PC-3 (cell line): ENCODE results near the gene TOM1L2. TPM values are rescaled to one million over a fixed set of nuclear protein-coding genes. Genes with fewer than 3 reads are reported as not detected.
"Not testable (repeated sequence)": the region's sequence is repeated elsewhere in the genome, so short reads cannot be mapped to it uniquely, and the experiment has no call there.

Source experiments
- ATAC-seq: fragments of 200-7000 bp; cut with Tn5 transposase; 2 replicates; pipeline ENCODE4 v1.9.1; 2020; ENCODE audit warnings: mild to moderate bottlenecking, moderate library complexity
- BruUV-seq: library from RNA; stranded (reverse); fragments of 400-500 nt; replicated peaks from 2 replicates; lab custom pipeline; 2021; lab: Mats Ljungman, UMichigan
- CTCF ChIA-PET: fragments of 300-600 bp; sonication (Branson Sonifier 250); formaldehyde crosslinking; loops from one replicate; lab custom pipeline; 2022; ENCODE audit warnings: antibody characterized with exemption; lab: Charles Lee
- POLR2A ChIA-PET: fragments of 300-600 bp; sonication (Branson Sonifier 250); formaldehyde crosslinking; loops from one replicate; lab custom pipeline; 2022; ENCODE audit warnings: antibody characterized with exemption; ENCODE audit not compliant: unreplicated experiment; lab: Charles Lee
- DNase-seq: peaks from one replicate; pipeline ENCODE4 v3.0.0-alpha.2; 2015
- H2AFZ ChIP-seq: fragments of 300-600 bp; sonication (generic); 2 replicates; pipeline ENCODE4 v1.6.0; 2016; ENCODE audit warnings: antibody characterized with exemption, low read length
- H3F3A ChIP-seq: fragments of 300-600 bp; sonication (generic); one replicate; pipeline ENCODE4 v1.6.0; 2017; ENCODE audit warnings: antibody characterized with exemption, low read length, control low read depth, mild to moderate bottlenecking; ENCODE audit not compliant: unreplicated experiment
- H3K27ac ChIP-seq: fragments of 300-600 bp; sonication (generic); 2 replicates; pipeline ENCODE4 v1.5.1; 2016; ENCODE audit warnings: mild to moderate bottlenecking, low read length
- H3K27me3 ChIP-seq: fragments of 300-600 bp; sonication (generic); 2 replicates; pipeline ENCODE4 v1.6.1; 2016; ENCODE audit warnings: low read length, mixed read lengths
- H3K36me3 ChIP-seq: fragments of 300-600 bp; sonication (generic); 2 replicates; pipeline ENCODE4 v1.6.1; 2016; ENCODE audit warnings: low read depth, mixed run types, low read length, mixed read lengths
- H3K4me1 ChIP-seq: fragments of 300-600 bp; sonication (generic); 2 replicates; pipeline ENCODE4 v1.5.1; 2016; ENCODE audit warnings: low read length; ENCODE audit not compliant: insufficient read depth
- H3K4me2 ChIP-seq: fragments of 300-600 bp; sonication (generic); 2 replicates; pipeline ENCODE4 v1.6.0; 2016; ENCODE audit warnings: low read length
- H3K4me3 ChIP-seq: fragments of 300-600 bp; sonication (generic); 2 replicates; pipeline ENCODE4 v1.5.1; 2016; ENCODE audit warnings: mild to moderate bottlenecking, low read length, mixed read lengths
- H3K79me2 ChIP-seq: fragments of 300-600 bp; sonication (generic); 2 replicates; pipeline ENCODE4 v1.6.1; 2017; ENCODE audit warnings: low read length, mixed read lengths
- H3K9ac ChIP-seq: fragments of 300-600 bp; sonication (generic); 2 replicates; pipeline ENCODE4 v1.6.0; 2016; ENCODE audit warnings: mild to moderate bottlenecking, low read length
- H3K9me2 ChIP-seq: fragments of 300-600 bp; sonication (generic); replicated peaks from 2 replicates; pipeline ENCODE4 v1.6.1; 2016; ENCODE audit warnings: mixed run types, low read length, mixed read lengths
- H3K9me3 ChIP-seq: fragments of 300-600 bp; sonication (generic); 2 replicates; pipeline ENCODE4 v1.6.1; 2016; ENCODE audit warnings: low read length, mixed read lengths
- H4K20me1 ChIP-seq: fragments of 300-600 bp; sonication (generic); 2 replicates; pipeline ENCODE4 v1.6.1; 2016; ENCODE audit warnings: low read length, mixed read lengths
- CTCF ChIP-seq: fragments of 300-600 bp; sonication (generic); conservative IDR thresholded peaks from 2 replicates; pipeline ENCODE4 v1.5.1; 2017; ENCODE audit warnings: antibody characterized with exemption, low read depth, mild to moderate bottlenecking, low read length
- EZH2 ChIP-seq: fragments of 300-600 bp; sonication (generic); IDR thresholded peaks from one replicate; pipeline ENCODE4 v1.6.1; 2017; ENCODE audit warnings: antibody characterized with exemption, mild to moderate bottlenecking, low read length; ENCODE audit not compliant: unreplicated experiment
- EZH2phosphoT487 ChIP-seq: fragments of 300-600 bp; sonication (generic); IDR thresholded peaks from 2 replicates; pipeline ENCODE4 v1.6.1; 2018; ENCODE audit warnings: mild to moderate bottlenecking, antibody characterized with exemption, low read length, borderline replicate concordance
- intact Hi-C: fragments of 100-400 bp; cut with micrococcal nuclease; formaldehyde crosslinking; loops from 2 replicates; pipeline ENCODE4 v1.9.0; 2023
- total RNA-seq: library from RNA; depleted of rRNA; stranded (reverse); fragments of >200 nt; gene quantifications from 2 replicates; pipeline ENCODE4 v1.2.3, GENCODE V29; 2014

The TOM1L2 gene
- total RNA-seq, 1 experiment from 2014 or later, result 53.3 TPM

GRCh38 chr17:17917394-17917793 is 54.8 kb downstream of the TOM1L2 start:
- Histone ChIP-seq H3K36me3 (no peaks in the 10 kb centered on the region), H3K4me1 (peaks cover 55% of the 10 kb centered on the region), H3K4me3 (no peak overlapping the region), H3K9me3 (no peaks in the 10 kb centered on the region), H3K4me2 (no peak overlapping the region), H2AFZ (no peak overlapping the region), H3K9ac (no peak overlapping the region), H3F3A (peaks cover 15% of the 10 kb centered on the region), H3K27me3 (no peaks in the 10 kb centered on the region), H4K20me1 (no peaks in the 10 kb centered on the region), H3K79me2 (peaks cover 38% of the 10 kb centered on the region), H3K27ac (no peak overlapping the region), H3K9me2 (no peaks in the 10 kb centered on the region)
- TF ChIP-seq EZH2phosphoT487 (no peak), EZH2 (no peak), CTCF (no peak)
- POLR2A ChIA-PET, result no interaction called here
- BruUV-seq, result no TSS peak
- ATAC-seq, result no peak
- CTCF ChIA-PET, result no interaction called here
- no peak for DNase-seq
- intact Hi-C loops, result no loop called here

GRCh38 chr17:17915183-17915582 is 57.0 kb downstream of the TOM1L2 start:
- Histone ChIP-seq H3K27ac (no peak overlapping the region), H4K20me1 (no peaks in the 10 kb centered on the region), H3K9me2 (no peaks in the 10 kb centered on the region), H3K4me3 (no peak overlapping the region), H3K4me2 (no peak overlapping the region), H3K4me1 (peaks cover 37% of the 10 kb centered on the region), H3K79me2 (peaks cover 30% of the 10 kb centered on the region), H3K27me3 (no peaks in the 10 kb centered on the region), H3K36me3 (no peaks in the 10 kb centered on the region), H2AFZ (no peak overlapping the region), H3K9ac (no peak overlapping the region), H3F3A (peaks cover 9% of the 10 kb centered on the region), H3K9me3 (no peaks in the 10 kb centered on the region)
- intact Hi-C loops, result no loop called here
- ChIA-PET POLR2A (no interaction called here), CTCF (no interaction called here)
- DNase-seq, result no peak
- ATAC-seq, result no peak
- BruUV-seq, result no TSS peak
- TF ChIP-seq EZH2phosphoT487, result no peak
- TF ChIP-seq CTCF, result no peak
- no peak for TF ChIP-seq EZH2

DNA sequence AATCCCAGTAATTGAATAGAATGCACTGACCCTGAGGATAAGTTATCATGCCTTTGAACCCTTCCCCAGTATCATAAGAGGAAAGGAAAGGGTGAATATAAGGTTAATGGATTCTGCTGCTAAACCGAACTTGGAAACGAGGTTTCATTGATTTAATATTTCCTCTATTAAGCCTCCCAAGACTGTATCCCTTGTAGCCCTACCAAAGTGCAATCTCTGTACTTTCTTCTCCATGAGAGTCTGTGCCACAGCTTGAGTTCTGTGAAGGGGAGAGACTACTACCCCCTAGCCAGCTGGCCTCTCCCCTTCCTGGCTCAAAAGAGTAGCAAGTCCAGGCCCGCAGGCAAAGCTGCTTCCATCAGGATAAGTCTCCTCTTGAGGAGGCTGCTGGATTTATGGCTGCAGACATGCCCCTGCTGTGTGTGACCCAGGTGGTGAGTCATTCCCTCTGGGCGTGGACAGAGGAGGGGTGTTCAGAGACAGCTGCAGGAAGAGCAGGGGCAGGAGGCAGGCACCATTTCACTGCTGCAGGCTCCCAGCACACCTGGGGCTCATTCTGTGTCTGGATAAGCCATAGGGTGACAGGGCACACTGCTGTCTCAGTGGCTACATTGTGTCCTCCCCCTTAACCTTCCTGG is 58.4 kb downstream of the TOM1L2 start:
- Histone ChIP-seq H3K27me3 (no peaks in the 10 kb centered on the region), H2AFZ (no peak overlapping the region), H3K4me2 (peak overlapping the region; percentile 62), H3K9me3 (no peaks in the 10 kb centered on the region), H3K9ac (no peak overlapping the region), H3K79me2 (peaks cover 18% of the 10 kb centered on the region), H3K27ac (peak overlapping the region; percentile 47), H3K4me1 (peaks cover 25% of the 10 kb centered on the region), H3K36me3 (no peaks in the 10 kb centered on the region), H4K20me1 (no peaks in the 10 kb centered on the region), H3K9me2 (no peaks in the 10 kb centered on the region), H3F3A (peaks cover 9% of the 10 kb centered on the region), H3K4me3 (no peak overlapping the region)
- ChIA-PET POLR2A (no interaction called here), CTCF (interaction anchor here (0.6 to 1.0 kb wide), 2 partner anchors 23 to 66 kb away, joined by 3 to 5 read pairs; no protein-coding TSS in a partner anchor)
- no peak for TF ChIP-seq CTCF
- TF ChIP-seq EZH2phosphoT487, result no peak
- TF ChIP-seq EZH2, result no peak
- intact Hi-C loops, result no loop called here
- peak; percentile 96 for DNase-seq
- no TSS peak for BruUV-seq
- peak; percentile 100 for ATAC-seq

DNA sequence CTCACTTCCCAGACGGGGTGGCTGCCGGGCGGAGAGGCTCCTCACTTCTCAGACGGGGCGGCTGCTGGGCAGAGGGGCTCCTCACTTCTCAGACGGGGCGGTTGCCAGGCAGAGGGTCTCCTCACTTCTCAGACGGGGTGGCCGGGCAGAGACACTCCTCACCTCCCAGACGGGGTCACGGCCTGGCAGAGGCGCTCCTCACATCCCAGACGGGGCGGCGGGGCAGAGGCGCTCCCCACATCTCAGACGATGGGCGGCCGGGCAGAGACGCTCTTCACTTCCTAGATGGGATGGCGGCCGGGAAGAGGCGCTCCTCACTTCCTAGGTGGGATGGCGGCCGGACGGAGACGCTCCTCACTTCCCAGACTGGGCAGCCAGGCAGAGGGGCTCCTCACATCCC is 59.9 kb downstream of the TOM1L2 start:
- H3K4me1 ChIP-seq, result peaks cover 18% of the 10 kb centered on the region
- H3K9ac ChIP-seq, H3K27ac ChIP-seq, DNase-seq, H3K4me2 ChIP-seq, H3F3A ChIP-seq, H2AFZ ChIP-seq, CTCF ChIA-PET, H4K20me1 ChIP-seq, POLR2A ChIA-PET, ATAC-seq, H3K4me3 ChIP-seq, H3K36me3 ChIP-seq, H3K27me3 ChIP-seq, BruUV-seq, intact Hi-C loops, H3K79me2 ChIP-seq, H3K9me3 ChIP-seq, H3K9me2 ChIP-seq: not testable (repeated sequence)
